GM18868 (cell line): ENCODE measurements around the gene DENND6B.
"Not testable (repeated sequence)": the region's sequence is repeated elsewhere in the genome, so short reads cannot be mapped to it uniquely, and the experiment has no call there.

Source experiments
- ATAC-seq: cut with Tn5 transposase; IDR thresholded peaks from one replicate; pipeline ENCODE4 v1.9.1; 2021; ENCODE audit warnings: mild to moderate bottlenecking, moderate library complexity; ENCODE audit not compliant: unreplicated experiment

DENND6B gene

GRCh38 chr22:50273781-50274180, 53.0 kb downstream of the DENND6B start:
- ATAC-seq = not testable (repeated sequence)

- ATAC-seq = not testable (repeated sequence)
These were observed 53.5 kb downstream of the DENND6B start for GRCh38 chr22:50273352-50273751.

- no peak for ATAC-seq
These were observed 54.6 kb downstream of the DENND6B start for GRCh38 chr22:50272044-50272802.

- ATAC-seq = no peak
These were observed 55.3 kb downstream of the DENND6B start for GRCh38 chr22:50271519-50271970.

DNA sequence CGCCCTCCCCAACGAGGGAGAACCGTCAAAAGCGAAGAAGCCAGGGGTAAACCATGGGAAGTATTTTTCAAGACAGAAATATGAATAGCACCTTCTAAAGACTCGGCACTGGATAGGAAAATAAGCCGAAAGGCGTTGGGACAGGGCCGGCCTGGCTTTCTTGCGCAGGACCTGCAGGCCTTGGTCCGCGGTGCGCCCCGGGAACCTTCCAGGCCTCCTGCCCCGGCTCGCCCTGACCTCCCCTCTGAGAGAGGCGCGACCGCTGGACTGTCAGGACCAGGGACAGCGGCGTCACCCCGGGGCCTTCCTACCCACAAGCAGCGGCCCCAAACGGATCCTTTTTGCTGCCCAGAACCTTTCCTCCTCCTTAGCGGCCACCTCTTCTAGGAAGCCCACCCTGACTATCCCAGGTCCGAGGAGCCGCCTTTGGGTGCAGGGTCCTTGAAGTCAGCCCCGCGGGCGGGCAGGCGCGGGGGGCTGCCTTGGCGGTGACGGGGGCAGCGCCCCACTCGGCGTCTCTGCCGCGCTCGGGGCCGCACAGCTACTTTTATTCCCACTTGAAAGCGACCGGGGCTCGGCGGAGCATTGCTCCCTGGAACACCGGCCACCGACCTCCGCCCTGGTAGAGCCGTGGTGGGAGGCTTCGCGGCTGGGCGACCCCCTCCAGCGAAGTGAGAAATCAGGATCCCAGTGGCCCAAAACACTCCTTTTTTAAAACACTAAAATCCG, 56.0 kb downstream of the DENND6B start:
- peak; percentile 29 for ATAC-seq

GRCh38 chr22:50269970-50270665, 56.7 kb downstream of the DENND6B start, which contains the start of gene MAPK11:
Gene MAPK11 (minus strand): TSS chr22:50270380. CDS start chr22:50270292, 88 bp downstream.
- ATAC-seq = peak; percentile 58

- no peak for ATAC-seq
These were observed 57.2 kb downstream of the DENND6B start for GRCh38 chr22:50269573-50269969.

DNA sequence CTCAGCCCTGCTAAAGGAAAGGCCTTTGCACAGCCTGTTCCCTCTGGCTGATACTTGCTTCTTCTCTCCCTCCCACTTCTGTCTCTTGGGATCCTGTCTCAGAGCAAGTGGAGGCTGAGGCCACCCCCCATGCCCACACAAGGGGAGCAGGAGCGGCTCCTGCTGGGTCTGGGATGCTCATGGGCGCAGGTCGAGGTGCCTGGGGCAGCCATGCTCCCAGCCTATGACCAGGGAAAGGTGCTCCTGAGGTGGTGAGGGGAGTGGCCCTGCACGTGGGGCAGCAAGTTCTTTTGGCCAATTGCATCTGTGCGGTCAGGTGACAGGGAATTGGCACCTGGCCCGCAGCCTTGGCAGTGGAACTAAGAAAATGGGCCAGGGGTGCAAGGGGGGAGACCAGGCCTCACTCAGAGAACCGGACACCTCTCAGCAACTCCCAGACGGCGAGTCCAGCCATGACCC, 58.1 kb downstream of the DENND6B start:
- ATAC-seq = no peak

- no peak for ATAC-seq
These were observed 59.0 kb downstream of the DENND6B start for GRCh38 chr22:50267591-50268390.

- ATAC-seq = no peak
These were observed 59.8 kb downstream of the DENND6B start for GRCh38 chr22:50266994-50267393.

DNA sequence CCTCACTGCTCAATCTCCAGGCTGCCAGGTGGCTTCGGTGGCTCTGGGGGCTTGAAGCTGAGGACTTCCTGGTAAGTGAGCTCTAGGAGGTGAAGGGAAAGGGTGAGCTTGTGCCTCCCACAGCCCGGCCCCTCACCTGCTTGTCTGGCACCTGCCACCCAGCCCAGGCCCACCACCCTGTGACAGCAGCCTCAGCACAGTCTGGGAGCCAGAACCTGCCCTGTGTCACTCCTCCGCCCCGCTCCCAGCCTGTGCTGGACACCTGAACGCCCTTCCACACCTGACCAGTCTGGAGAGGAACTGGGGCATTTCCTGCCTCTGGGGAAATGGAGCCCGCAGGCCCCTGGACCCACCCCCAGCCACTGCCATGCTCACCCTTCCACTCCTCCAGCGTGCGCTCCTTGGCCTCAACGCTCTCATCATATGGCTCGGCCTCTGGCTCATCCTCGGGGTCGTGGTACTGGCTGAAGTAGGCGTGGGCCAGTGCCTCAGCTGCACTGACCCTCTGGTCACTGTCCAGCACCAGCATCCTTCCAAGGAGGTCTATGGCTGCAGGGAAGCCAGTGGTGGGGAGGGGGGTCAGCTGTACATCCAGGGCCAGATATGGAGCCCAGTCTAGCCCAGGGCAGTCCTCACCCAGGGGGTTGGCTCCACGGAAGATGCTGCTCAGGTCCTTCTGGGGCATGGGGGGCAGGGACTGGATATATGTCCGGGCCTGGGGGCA, 61.7 kb downstream of the DENND6B start:
- no peak for ATAC-seq

- no peak for ATAC-seq
These were observed 62.6 kb downstream of the DENND6B start for GRCh38 chr22:50264104-50264745.

DNA sequence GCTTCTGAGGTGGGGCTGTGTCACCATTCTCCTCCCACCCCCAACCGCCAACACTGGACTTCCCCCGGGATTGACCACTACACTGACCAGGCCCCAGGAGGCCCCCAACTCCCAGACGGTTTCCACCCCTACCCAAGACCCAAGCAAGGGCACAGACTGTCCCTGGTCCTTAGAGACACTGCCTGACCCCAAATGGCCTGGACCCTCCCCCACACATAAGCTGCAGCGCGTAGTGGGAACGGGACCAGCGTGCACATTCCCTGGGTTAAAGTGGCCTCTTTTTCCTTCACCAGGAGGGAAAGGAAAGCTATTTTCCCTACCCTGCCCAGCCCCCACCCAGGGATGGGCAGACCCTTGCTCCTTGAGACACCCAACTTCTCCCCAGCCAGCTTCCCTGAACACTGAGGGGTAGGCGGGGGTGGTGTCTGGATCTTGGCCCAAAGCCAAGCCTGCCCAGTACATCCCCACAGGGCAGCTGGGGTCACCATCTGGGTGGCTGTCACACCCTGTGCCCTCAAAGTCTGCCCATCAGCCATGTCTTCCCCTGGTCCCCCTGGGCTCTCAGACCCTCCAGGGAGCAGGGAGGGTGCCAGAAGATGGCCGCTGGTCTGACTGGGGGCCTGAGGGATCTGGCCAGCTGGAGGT, 63.7 kb downstream of the DENND6B start:
- no peak for ATAC-seq

- ATAC-seq = no peak
These were observed 64.3 kb downstream of the DENND6B start for GRCh38 chr22:50262460-50262911.

DNA sequence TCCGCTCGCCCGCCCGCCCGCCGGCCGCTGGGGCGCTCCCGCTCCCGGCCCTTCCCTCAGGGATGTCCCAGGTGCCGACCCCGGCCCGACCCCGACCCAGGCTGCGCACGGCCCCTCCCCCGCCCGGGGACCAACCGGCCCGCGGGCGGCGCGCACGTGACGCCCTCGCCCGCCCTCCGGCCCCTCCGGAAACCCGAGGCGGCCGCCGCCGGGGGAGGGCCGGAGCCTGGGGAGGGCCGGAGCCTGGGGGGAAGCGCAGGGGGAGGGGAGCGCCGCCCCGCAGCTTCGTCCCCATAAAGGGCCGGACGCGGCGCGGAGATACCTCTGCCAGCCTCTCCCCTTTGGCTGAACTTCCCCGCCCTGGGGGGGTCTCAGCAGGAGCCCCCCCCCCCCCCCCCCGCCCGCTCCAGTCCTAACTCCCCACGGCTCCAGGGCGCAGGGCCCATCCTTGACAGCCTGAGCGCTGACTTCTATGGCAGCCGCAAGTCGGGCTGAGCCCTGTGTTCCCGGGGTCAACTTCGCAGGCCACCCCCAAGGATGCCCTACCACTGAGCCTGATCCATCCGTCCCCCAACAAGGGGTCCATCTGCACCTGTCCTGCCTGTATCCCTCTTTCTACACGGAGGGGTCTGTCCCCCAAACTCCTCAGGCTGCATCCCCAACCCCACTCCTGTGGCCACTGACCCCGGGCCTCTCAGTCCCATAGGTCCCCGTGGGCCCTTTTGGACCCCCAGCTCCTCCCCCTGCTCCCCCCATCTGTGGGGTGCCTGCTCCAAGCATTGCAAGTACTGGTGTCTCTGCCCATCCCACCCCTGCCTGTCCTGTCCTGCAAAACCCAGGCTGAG, 65.0 kb downstream of the DENND6B start, which contains the start of gene MAPK12:
MAPK12 (minus strand) TSS at position 69 of the 845 bp plus-strand sequence. CDS start 174 bp downstream, outside the sequence.
- ATAC-seq = no peak

- ATAC-seq = no peak
These were observed 65.8 kb downstream of the DENND6B start for GRCh38 chr22:50260801-50261614.

DNA sequence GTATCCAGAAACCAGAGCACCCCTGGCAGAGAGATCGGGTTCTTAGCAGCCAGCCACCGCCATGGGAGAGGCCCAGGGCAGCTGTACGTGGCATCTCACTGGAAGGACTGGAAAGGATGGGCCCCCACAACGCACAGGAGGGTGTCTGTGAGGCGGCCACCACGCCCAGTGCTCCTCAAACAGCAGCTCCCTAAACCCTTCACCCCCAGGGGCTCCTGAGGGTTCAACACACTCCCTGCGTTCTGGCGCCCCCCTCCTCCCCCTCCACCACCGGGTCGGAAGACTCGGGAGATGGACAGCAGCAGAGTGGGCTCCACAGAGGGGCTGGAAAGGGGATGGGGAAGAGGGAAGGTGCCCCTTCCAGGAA, 66.4 kb downstream of the DENND6B start:
- ATAC-seq = no peak
